Liver (tissue), 9 donors: Measurements from ENCODE around the gene ARAP1. TPM values are rescaled to one million over a fixed set of nuclear protein-coding genes. Genes with fewer than 3 reads are reported as not detected.

ENCODE experiments used
- DNase-seq: peaks from one replicate; pipeline ENCODE4 v3.0.0-alpha.2; 2017; ENCODE audit warnings: low spot score
- H3K27ac ChIP-seq, 2 donors: one replicate each; pipeline ENCODE4 v1.7.0; 2013; ENCODE audit warnings: inconsistent platforms in 2 of 2, low read length in 2 of 2, control low read depth in 1 of 2, low read depth in 1 of 2, mild to moderate bottlenecking in 1 of 2
- H3K27me3 ChIP-seq, 4 donors: one replicate each; pipeline versions ENCODE4 v1.6.1 to v1.7.0; 2013; ENCODE audit warnings: low read length in 3 of 4, inconsistent platforms in 1 of 4, mild to moderate bottlenecking in 1 of 4, moderate library complexity in 1 of 4; ENCODE audit not compliant: control insufficient read depth in 4 of 4, insufficient read depth in 4 of 4
- H3K36me3 ChIP-seq, 4 donors: one replicate each; pipeline versions ENCODE4 v1.6.1 to v1.7.0; 2013; ENCODE audit warnings: low read length in 3 of 4, mild to moderate bottlenecking in 3 of 4, low read depth in 1 of 4, moderate library complexity in 1 of 4; ENCODE audit not compliant: control insufficient read depth in 4 of 4, insufficient read depth in 3 of 4
- H3K4me1 ChIP-seq, 4 donors: one replicate each; pipeline versions ENCODE4 v1.6.1 to v1.7.0; 2013; ENCODE audit warnings: low read length in 3 of 4, mild to moderate bottlenecking in 3 of 4, moderate library complexity in 1 of 4; ENCODE audit not compliant: control insufficient read depth in 4 of 4, insufficient read depth in 4 of 4
- H3K4me3 ChIP-seq, 3 donors: one replicate each; pipeline versions ENCODE4 v1.6.1 to v1.7.0; 2013; ENCODE audit warnings: low read length in 3 of 3, control low read depth in 1 of 3, low read depth in 1 of 3, mild to moderate bottlenecking in 1 of 3
- H3K9ac ChIP-seq, 2 donors: one replicate each; pipeline ENCODE4 v1.7.0; 2013; ENCODE audit warnings: low read length in 2 of 2, mild to moderate bottlenecking in 2 of 2, moderate library complexity in 2 of 2, control low read depth in 1 of 2, low read depth in 1 of 2
- H3K9me3 ChIP-seq, 4 donors: one replicate each; pipeline versions ENCODE4 v1.6.1 to v1.7.0; 2013; ENCODE audit warnings: low read length in 3 of 4; ENCODE audit not compliant: control insufficient read depth in 4 of 4
- ATF3 ChIP-seq: IDR thresholded peaks from 2 replicates; pipeline ENCODE4 v1.6.1; 2016; ENCODE audit warnings: antibody characterized with exemption
- EGR1 ChIP-seq, 2 donors: IDR thresholded peaks; 2 replicates each; pipeline ENCODE4 v1.6.1; 2016 to 2018; ENCODE audit warnings: antibody characterized with exemption in 2 of 2, low read depth in 2 of 2
- FOXA1 ChIP-seq: IDR thresholded peaks from 2 replicates; pipeline ENCODE4 v1.6.1; 2016; ENCODE audit warnings: antibody characterized with exemption
- GABPA ChIP-seq, 2 donors: IDR thresholded peaks in 1 of 2; conservative IDR thresholded peaks in 1 of 2; 2 replicates each; pipeline ENCODE4 v1.6.1; 2016; ENCODE audit warnings: antibody characterized with exemption in 2 of 2, mild to moderate bottlenecking in 1 of 2, moderate library complexity in 1 of 2
- HNF4A ChIP-seq, 2 donors: conservative IDR thresholded peaks; 2 replicates each; pipeline ENCODE4 v1.6.1; 2016; ENCODE audit warnings: antibody characterized with exemption in 2 of 2, mild to moderate bottlenecking in 2 of 2
- HNF4G ChIP-seq: IDR thresholded peaks from 2 replicates; pipeline ENCODE4 v1.6.1; 2016; ENCODE audit warnings: antibody characterized with exemption
- JUND ChIP-seq, 2 donors: IDR thresholded peaks; 2 replicates each; pipeline ENCODE4 v1.6.1; 2016; ENCODE audit warnings: antibody characterized with exemption in 2 of 2
- RAD21 ChIP-seq, 2 donors: IDR thresholded peaks; 2 replicates each; pipeline ENCODE4 v1.6.1; 2016; ENCODE audit warnings: antibody characterized with exemption in 2 of 2, mild to moderate bottlenecking in 2 of 2
- SP1 ChIP-seq: IDR thresholded peaks from 2 replicates; pipeline ENCODE4 v1.6.1; 2018; ENCODE audit warnings: antibody characterized with exemption, mild to moderate bottlenecking
- TAF1 ChIP-seq: conservative IDR thresholded peaks from 2 replicates; pipeline ENCODE4 v1.6.1; 2016; ENCODE audit warnings: antibody characterized with exemption, mild to moderate bottlenecking
- YY1 ChIP-seq: IDR thresholded peaks from 2 replicates; pipeline ENCODE4 v1.6.1; 2016; ENCODE audit warnings: antibody characterized with exemption, mild to moderate bottlenecking
- WGBS: extraction: QIAGEN DNeasy Blood & Tissue Kit; methylation state at CpG from one replicate; pipeline ENCODE4 v1.1.7; 2013; 5-methylcytosine and 5-hydroxymethylcytosine counted together
- polyA plus RNA-seq, 2 donors: library from polyadenylated mRNA; stranded (reverse) in 1 of 2; unstranded in 1 of 2; fragments of 200-250 nt in 1 of 2; fragments of >200 nt in 1 of 2; fragmentation: Nextera tagmentation in 1 of 2; extraction: Ambion mirVana in 1 of 2; gene quantifications; one replicate each; pipeline versions ENCODE4 v1.2.1 to v1.2.3, GENCODE V29; 2013 to 2015
- total RNA-seq, 2 donors: library from RNA; depleted of rRNA; stranded (reverse); fragments of >200 nt; gene quantifications; one replicate each; pipeline ENCODE4 v1.2.3, GENCODE V29; 2014
- TF ChIP-seq, protein P1 (sequence below): IDR thresholded peaks from 2 replicates; pipeline ENCODE4 v1.6.1; 2016; ENCODE audit warnings: antibody characterized with exemption, mild to moderate bottlenecking
- TF ChIP-seq, protein P2 (sequence below): IDR thresholded peaks from 2 replicates; pipeline ENCODE4 v1.6.1; 2016; ENCODE audit warnings: antibody characterized with exemption
- donor health status: healthy.
- donor health status: healthy.
- donor health status: healthy.
- donor health status: healthy.
- donor health status: healthy.

ARAP1 gene
- total and polyA plus RNA-seq, 4 donors: 14.4 to 77.8 (median 43.5) TPM

DNA sequence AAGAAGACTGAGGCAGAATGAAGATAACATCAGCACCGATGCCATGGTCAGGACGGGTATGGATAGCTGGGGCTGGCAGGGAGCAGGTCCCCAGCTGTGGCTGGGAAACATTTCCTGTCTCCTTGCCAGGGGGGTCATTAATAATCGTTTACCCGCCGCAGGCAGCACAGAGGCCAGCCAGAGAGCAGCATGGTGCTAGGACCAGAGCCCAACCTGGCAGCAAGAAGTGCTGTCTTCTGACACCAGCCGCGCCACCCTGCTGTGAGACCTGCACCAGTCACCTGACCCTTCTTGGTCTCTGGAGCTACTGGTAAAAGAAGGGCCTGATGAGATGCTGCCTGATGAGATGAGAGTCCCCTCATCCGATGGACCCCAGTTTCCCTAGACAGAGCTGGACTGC, 114.3 kb downstream of the ARAP1 start:
- H3K27me3 ChIP-seq: no peaks in the 10 kb centered on the region
- DNase-seq: no peak
- H3K27ac ChIP-seq: peak overlapping the region; percentile 25 to 40
- H3K9ac ChIP-seq: no peak overlapping the region
- TF ChIP-seq TAF1 (no peak), HNF4G (no peak), JUND (IDR thresholded peaks at IDR 0.05) (no peak), HNF4A (conservative IDR thresholded peaks at IDR 0.05) (no peak), YY1 (no peak), FOXA1 (no peak), GABPA (IDR thresholded peaks at IDR 0.05 in 1 of 2, conservative IDR thresholded peaks at IDR 0.05 in 1 of 2) (no peak), EGR1 (IDR thresholded peaks at IDR 0.05; ENCODE audit: low read depth in 2 of 2) (no peak), ATF3 (no peak), RAD21 (IDR thresholded peaks at IDR 0.05) (no peak), SP1 (no peak)
- TF ChIP-seq, protein P1, sequence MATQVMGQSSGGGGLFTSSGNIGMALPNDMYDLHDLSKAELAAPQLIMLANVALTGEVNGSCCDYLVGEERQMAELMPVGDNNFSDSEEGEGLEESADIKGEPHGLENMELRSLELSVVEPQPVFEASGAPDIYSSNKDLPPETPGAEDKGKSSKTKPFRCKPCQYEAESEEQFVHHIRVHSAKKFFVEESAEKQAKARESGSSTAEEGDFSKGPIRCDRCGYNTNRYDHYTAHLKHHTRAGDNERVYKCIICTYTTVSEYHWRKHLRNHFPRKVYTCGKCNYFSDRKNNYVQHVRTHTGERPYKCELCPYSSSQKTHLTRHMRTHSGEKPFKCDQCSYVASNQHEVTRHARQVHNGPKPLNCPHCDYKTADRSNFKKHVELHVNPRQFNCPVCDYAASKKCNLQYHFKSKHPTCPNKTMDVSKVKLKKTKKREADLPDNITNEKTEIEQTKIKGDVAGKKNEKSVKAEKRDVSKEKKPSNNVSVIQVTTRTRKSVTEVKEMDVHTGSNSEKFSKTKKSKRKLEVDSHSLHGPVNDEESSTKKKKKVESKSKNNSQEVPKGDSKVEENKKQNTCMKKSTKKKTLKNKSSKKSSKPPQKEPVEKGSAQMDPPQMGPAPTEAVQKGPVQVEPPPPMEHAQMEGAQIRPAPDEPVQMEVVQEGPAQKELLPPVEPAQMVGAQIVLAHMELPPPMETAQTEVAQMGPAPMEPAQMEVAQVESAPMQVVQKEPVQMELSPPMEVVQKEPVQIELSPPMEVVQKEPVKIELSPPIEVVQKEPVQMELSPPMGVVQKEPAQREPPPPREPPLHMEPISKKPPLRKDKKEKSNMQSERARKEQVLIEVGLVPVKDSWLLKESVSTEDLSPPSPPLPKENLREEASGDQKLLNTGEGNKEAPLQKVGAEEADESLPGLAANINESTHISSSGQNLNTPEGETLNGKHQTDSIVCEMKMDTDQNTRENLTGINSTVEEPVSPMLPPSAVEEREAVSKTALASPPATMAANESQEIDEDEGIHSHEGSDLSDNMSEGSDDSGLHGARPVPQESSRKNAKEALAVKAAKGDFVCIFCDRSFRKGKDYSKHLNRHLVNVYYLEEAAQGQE: no peak
- TF ChIP-seq, protein P2, sequence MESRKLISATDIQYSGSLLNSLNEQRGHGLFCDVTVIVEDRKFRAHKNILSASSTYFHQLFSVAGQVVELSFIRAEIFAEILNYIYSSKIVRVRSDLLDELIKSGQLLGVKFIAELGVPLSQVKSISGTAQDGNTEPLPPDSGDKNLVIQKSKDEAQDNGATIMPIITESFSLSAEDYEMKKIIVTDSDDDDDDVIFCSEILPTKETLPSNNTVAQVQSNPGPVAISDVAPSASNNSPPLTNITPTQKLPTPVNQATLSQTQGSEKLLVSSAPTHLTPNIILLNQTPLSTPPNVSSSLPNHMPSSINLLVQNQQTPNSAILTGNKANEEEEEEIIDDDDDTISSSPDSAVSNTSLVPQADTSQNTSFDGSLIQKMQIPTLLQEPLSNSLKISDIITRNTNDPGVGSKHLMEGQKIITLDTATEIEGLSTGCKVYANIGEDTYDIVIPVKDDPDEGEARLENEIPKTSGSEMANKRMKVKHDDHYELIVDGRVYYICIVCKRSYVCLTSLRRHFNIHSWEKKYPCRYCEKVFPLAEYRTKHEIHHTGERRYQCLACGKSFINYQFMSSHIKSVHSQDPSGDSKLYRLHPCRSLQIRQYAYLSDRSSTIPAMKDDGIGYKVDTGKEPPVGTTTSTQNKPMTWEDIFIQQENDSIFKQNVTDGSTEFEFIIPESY: no peak
- H3K9me3 ChIP-seq: no peaks in the 10 kb centered on the region
- WGBS: 82% methylated on average over 8 of the region's 8 CpGs
- H3K36me3 ChIP-seq: no peaks in the 10 kb centered on the region
- H3K4me1 ChIP-seq: peaks cover 0 to 14% (median 5%) of the 10 kb centered on the region in 4 donors
- no peak overlapping the region for H3K4me3 ChIP-seq

GRCh38 chr11:72637198-72637597, 115.0 kb downstream of the ARAP1 start:
- Histone ChIP-seq H3K27ac (no peak overlapping the region), H3K9ac (no peak overlapping the region), H3K4me1 (peaks cover 0 to 10% (median 2%) of the 10 kb centered on the region in 4 donors), H3K36me3 (no peaks in the 10 kb centered on the region), H3K27me3 (no peaks in the 10 kb centered on the region), H3K4me3 (no peak overlapping the region), H3K9me3 (no peaks in the 10 kb centered on the region)
- 80% methylated on average over 2 of the region's 2 CpGs for WGBS
- no peak for TF ChIP-seq YY1
- TF ChIP-seq HNF4G: no peak
- TF ChIP-seq FOXA1: no peak
- TF ChIP-seq ATF3: no peak
- TF ChIP-seq, protein P1: no peak
- DNase-seq: no peak
